ENCODE measurements around the gene INHBC.
A peak's percentile ranks its signal among the peaks of the same experiment; 100 is the strongest.

INHBC gene

GRCh38 chr12:57454566-57455373 is 20.2 kb downstream of the INHBC start, which contains the start of gene INHBE:
TSS of gene INHBE (plus strand) at chr12:57455307. CDS start at chr12:57455537, 230 bp downstream.
- DNase-seq (ENCODE audit: low read depth): peak; percentile 88

- no peak for DNase-seq (ENCODE audit: low read depth)
Measured at GRCh38 chr12:57455374-57456144, 21.0 kb downstream of the INHBC start.

- peak; percentile 62 for DNase-seq (ENCODE audit: low read depth)
Measured at GRCh38 chr12:57456145-57456700, 21.6 kb downstream of the INHBC start.

GRCh38 chr12:57456737-57457490 is 22.3 kb downstream of the INHBC start:
- DNase-seq (ENCODE audit: low read depth): no peak

DNA sequence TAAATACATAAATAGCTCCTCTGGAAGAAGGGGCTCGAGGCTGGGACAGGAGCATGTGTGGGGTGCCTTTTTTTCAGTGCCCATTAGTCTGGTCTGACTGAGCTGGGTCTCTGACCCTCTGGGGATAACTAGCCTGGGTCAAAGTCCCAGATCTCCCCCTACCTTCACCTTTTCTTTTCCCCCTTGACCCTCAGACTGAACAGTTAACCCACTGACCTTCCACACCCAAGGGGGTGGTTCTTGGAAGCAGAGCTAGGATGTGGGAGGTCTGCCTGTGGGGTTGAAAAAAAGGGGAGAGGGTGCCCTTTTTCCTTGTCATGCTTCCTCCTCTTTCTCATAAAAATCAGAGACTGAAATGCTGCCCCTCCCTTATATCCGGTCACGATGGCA is 24.1 kb downstream of the INHBC start:
- no peak for DNase-seq (ENCODE audit: low read depth)

DNA sequence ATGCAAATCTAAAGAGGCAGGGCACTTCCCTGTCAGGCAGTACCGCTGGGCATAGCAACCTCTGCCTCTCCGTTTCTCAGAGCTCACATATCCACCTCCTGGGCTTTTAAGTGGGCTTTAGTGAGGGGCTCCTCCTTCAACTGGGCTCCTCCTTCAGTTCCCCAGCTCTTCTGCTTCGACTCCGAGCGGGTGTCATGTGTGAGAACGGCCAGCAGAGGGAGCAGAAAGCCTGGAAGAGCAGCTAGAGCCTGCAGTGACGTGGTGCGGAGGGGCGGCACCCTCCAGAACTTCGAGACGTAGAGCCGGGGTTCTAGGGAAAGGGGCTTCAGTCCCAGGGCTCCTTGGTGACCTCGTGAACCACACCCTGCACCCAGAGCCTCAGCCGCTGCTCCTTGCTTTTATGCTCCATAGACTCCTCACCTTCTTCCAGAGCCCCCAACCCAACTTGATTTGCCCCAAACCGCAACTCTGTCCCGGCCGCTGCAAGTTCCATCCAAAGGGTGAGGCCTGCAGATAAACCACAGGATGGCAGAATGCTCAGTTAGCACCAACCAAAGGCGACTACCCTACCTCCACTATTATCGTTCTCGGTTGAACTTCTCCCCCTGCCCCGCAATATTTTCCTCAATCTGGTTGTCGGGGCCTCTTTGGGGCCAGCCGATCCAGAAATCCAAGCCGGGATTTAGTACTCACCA is 24.6 kb downstream of the INHBC start:
- peak; percentile 96 for DNase-seq (ENCODE audit: low read depth)

GRCh38 chr12:57459750-57460467 is 25.3 kb downstream of the INHBC start, which contains the start of gene GLI1:
TSS of gene GLI1 (plus strand) at chr12:57459785. CDS start at chr12:57463692, 3,907 bp downstream.
- no peak for DNase-seq (ENCODE audit: low read depth)

DNA sequence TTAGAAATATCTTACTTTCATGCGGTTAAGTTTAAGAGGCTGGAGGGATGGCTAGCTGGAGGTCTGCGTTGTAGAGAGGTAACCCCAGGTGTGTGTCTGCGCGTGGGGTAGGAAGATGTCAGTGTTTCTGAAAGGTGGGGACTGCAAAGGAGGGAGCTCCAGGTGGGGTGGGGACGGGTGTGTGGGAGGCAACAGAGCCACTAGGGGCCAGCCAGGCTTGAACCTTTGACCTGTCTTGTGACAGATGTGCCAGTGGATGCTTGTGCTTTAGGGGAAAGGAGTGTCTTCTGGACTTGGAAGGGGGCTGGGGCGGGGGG is 25.8 kb downstream of the INHBC start:
- no peak for DNase-seq (ENCODE audit: low read depth)

DNA sequence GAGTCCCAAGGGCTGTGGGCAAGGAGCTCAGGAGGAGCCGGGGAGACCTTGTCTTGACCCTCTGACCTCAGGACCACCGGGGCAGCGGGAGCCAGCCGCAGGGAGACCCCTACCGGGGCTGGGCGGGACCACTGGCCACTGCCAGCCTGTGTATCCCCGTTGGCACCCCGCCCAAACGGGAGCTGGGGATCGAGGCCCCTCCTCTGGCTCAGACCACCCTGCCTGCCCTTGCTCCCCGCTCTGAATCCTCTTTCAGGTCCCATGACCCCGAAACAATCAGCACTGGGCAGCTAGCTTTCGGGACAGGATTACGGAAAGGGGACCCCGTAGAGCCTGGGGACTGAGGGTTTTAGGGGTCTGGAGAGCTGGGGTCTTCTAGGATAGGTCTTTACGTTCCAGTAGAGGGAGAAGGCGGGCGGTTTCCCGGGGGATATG is 26.3 kb downstream of the INHBC start:
- no peak for DNase-seq (ENCODE audit: low read depth)

GRCh38 chr12:57461276-57461916 is 26.8 kb downstream of the INHBC start:
- peak; percentile 75 for DNase-seq (ENCODE audit: low read depth)

GRCh38 chr12:57461917-57462250 is 27.3 kb downstream of the INHBC start:
- DNase-seq (ENCODE audit: low read depth): no peak

GRCh38 chr12:57462251-57462911 is 27.8 kb downstream of the INHBC start:
- DNase-seq (ENCODE audit: low read depth): peak; percentile 89

GRCh38 chr12:57462912-57463253 is 28.3 kb downstream of the INHBC start:
- DNase-seq (ENCODE audit: low read depth): no peak

- no peak for DNase-seq (ENCODE audit: low read depth)
Measured at GRCh38 chr12:57464569-57464968, 30.0 kb downstream of the INHBC start.

DNA sequence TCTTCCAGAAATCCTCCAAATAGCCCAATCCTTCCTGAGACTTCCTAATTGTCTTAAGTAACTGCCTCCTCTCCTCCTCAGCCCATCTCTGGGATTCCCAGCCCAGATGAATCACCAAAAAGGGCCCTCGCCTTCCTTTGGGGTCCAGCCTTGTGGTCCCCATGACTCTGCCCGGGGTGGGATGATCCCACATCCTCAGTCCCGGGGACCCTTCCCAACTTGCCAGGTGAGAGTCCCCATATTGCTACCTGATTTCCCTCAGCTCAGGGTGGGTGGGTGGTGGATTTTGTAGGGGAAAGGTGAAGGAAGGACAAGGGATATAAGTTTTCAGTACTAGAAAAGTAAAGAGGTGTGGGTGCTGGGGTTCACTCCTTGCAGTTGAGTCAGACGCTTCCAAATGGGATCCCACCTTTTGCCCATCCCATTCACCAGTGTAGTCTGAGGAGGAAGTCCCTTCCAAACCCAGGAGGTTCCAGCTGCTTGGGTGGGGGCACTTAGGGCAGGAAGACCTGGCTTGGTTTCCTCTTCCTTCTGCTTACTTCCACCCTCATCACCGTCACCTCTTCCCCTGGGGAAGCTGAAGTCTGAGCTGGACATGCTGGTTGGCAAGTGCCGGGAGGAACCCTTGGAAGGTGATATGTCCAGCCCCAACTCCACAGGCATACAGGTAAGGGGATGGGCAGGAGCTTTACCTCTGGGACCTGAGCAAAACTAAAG is 30.6 kb downstream of the INHBC start:
- DNase-seq (ENCODE audit: low read depth): no peak

DNA sequence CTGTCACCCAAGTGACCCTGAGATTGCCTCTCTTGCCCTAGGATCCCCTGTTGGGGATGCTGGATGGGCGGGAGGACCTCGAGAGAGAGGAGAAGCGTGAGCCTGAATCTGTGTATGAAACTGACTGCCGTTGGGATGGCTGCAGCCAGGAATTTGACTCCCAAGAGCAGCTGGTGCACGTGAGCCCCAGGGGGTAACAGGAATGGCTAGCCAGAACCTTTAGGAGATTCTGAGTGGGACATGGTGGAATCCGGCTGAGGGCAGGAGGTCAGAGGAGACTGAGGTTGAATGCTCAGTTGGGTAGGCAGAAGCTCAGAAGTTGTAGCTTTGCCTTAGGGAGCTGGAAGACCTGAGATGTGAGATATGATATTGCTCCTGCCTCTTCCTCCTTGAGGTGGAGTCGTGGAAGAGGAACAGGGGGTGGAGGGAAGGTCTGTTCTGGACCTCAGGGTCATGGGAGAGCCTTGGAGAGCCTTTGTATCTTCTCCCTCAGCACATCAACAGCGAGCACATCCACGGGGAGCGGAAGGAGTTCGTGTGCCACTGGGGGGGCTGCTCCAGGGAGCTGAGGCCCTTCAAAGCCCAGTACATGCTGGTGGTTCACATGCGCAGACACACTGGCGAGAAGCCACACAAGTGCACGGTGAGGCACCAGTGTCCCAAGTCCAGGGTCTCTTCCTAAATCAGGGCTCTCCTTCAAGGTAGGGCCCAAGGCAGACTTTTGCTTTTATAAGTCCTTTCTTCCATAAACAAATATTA is 31.3 kb downstream of the INHBC start:
- no peak for DNase-seq (ENCODE audit: low read depth)

- DNase-seq (ENCODE audit: low read depth): no peak
Measured at GRCh38 chr12:57467212-57467874, 32.8 kb downstream of the INHBC start.

GRCh38 chr12:57467915-57468314 is 33.3 kb downstream of the INHBC start:
- no peak for DNase-seq (ENCODE audit: low read depth)
